Measurements from ENCODE around the gene HDAC8.
A peak's percentile ranks its signal among the peaks of the same experiment; 100 is the strongest.

The HDAC8 gene

DNA sequence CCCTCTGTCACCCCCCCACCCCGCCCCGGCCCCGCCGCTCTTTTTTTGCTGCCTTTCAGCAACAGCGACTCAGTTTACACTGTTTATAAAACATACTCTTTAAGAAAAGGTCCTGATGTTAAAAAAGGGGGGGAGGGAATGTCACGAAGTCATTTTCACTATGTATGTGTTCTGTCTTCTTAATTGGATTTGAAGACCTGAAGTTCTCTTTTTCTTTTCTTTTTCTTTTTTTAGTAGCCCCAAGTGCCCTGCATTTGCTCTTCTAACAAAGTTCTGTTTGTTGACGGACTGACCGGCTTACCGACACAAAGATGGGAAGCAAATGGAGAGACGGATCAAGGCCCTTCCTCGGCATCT, 264.5 kb downstream of the HDAC8 start:
- no peaks in the 10 kb centered on the region for H3K36me3 ChIP-seq (ENCODE audit: insufficient read depth)
- no peak overlapping the region for H3K9ac ChIP-seq
- no peaks in the 10 kb centered on the region for H3K4me1 ChIP-seq (ENCODE audit: low read depth, poor library complexity, severe bottlenecking)
- no peak overlapping the region for H3K27ac ChIP-seq
- peaks cover 9% of the 10 kb centered on the region for H3K27me3 ChIP-seq (ENCODE audit: insufficient read depth, low read depth)
- H4K20me1 ChIP-seq (ENCODE audit: insufficient read depth): no peaks in the 10 kb centered on the region
- TF ChIP-seq, protein P1, sequence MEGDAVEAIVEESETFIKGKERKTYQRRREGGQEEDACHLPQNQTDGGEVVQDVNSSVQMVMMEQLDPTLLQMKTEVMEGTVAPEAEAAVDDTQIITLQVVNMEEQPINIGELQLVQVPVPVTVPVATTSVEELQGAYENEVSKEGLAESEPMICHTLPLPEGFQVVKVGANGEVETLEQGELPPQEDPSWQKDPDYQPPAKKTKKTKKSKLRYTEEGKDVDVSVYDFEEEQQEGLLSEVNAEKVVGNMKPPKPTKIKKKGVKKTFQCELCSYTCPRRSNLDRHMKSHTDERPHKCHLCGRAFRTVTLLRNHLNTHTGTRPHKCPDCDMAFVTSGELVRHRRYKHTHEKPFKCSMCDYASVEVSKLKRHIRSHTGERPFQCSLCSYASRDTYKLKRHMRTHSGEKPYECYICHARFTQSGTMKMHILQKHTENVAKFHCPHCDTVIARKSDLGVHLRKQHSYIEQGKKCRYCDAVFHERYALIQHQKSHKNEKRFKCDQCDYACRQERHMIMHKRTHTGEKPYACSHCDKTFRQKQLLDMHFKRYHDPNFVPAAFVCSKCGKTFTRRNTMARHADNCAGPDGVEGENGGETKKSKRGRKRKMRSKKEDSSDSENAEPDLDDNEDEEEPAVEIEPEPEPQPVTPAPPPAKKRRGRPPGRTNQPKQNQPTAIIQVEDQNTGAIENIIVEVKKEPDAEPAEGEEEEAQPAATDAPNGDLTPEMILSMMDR (conservative IDR thresholded peaks at IDR 0.05; ENCODE audit: low read depth, low read length): no peak
- H3K4me3 ChIP-seq (IDR thresholded peaks at IDR 0.05; ENCODE audit: insufficient read depth, low read depth, low read length): no peak overlapping the region
- no peak overlapping the region for H2AFZ ChIP-seq (ENCODE audit: low read depth)
- no peaks in the 10 kb centered on the region for H3K79me2 ChIP-seq (ENCODE audit: insufficient read depth, low read depth)
- no peak overlapping the region; the same call in 1 of the 2 replicates for H3K4me2 ChIP-seq

GRCh38 chrX:72307646-72308051, 265.0 kb downstream of the HDAC8 start:
- H4K20me1 ChIP-seq (ENCODE audit: insufficient read depth): no peaks in the 10 kb centered on the region
- H3K4me2 ChIP-seq: no peak overlapping the region; the same call in 1 of the 2 replicates
- no peak overlapping the region for H3K27ac ChIP-seq
- H3K9ac ChIP-seq: no peak overlapping the region
- no peaks in the 10 kb centered on the region for H3K36me3 ChIP-seq (ENCODE audit: insufficient read depth)
- H3K4me1 ChIP-seq (ENCODE audit: low read depth, poor library complexity, severe bottlenecking): no peaks in the 10 kb centered on the region
- H3K27me3 ChIP-seq (ENCODE audit: insufficient read depth, low read depth): peaks cover 9% of the 10 kb centered on the region
- TF ChIP-seq, protein P1 (conservative IDR thresholded peaks at IDR 0.05; ENCODE audit: low read depth, low read length): no peak
- H2AFZ ChIP-seq (ENCODE audit: low read depth): peak overlapping the region; percentile 79
- no peaks in the 10 kb centered on the region for H3K79me2 ChIP-seq (ENCODE audit: insufficient read depth, low read depth)
- no peak overlapping the region for H3K4me3 ChIP-seq (IDR thresholded peaks at IDR 0.05; ENCODE audit: insufficient read depth, low read depth, low read length)

GRCh38 chrX:72306851-72307645, 265.6 kb downstream of the HDAC8 start:
- Histone ChIP-seq H4K20me1 (ENCODE audit: insufficient read depth) (no peaks in the 10 kb centered on the region), H3K79me2 (ENCODE audit: insufficient read depth, low read depth) (no peaks in the 10 kb centered on the region), H3K27ac (no peak overlapping the region), H3K4me2 (peak overlapping the region; percentile 57), H3K4me3 (IDR thresholded peaks at IDR 0.05; ENCODE audit: insufficient read depth, low read depth, low read length) (no peak overlapping the region), H3K27me3 (ENCODE audit: insufficient read depth, low read depth) (peaks cover 9% of the 10 kb centered on the region), H3K9ac (no peak overlapping the region), H2AFZ (ENCODE audit: low read depth) (peak overlapping the region; percentile 79), H3K4me1 (ENCODE audit: low read depth, poor library complexity, severe bottlenecking) (no peaks in the 10 kb centered on the region), H3K36me3 (ENCODE audit: insufficient read depth) (no peaks in the 10 kb centered on the region)
- TF ChIP-seq, protein P1 (conservative IDR thresholded peaks at IDR 0.05; ENCODE audit: low read depth, low read length): no peak

DNA sequence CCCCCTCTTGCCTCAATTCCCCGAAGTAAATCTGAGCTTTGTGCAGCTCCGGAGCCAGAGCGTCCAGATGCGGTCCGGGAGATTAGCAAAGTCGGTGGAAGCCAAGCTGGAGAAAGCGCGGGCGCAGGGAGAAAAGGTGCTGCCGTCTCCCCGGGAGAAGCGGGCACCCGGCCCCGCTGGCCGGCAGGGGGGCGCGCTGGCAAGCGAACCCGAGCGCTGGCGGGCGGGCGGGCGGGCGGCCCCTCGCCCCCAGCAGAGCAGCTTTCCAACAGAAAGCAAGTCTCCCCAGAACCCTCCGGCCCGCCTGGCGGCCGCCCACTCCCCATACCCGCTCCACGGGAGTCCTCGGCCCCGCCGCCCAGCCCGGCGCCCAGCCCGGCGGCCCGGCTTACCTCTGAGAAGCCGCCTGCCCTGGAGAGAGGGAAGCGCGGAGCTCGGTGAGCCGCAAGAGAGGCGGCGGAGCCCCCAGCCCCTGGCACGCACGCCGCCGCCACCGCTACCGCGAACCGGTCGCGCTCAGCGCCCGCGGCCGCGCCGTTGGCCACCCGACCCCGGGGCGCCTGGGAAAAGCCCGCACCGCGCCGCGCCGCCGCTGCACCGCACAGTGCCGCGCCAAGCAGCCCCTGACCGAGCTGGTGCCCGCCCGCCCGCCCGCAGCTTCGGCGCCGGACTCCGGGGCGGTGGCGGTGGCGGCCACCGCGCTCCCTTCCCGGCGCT, 266.4 kb downstream of the HDAC8 start:
- peak overlapping the region; percentile 25; the same call in 1 of the 2 replicates for H3K4me2 ChIP-seq
- H3K4me3 ChIP-seq (IDR thresholded peaks at IDR 0.05; ENCODE audit: insufficient read depth, low read depth, low read length): no peak overlapping the region
- H3K36me3 ChIP-seq (ENCODE audit: insufficient read depth): no peaks in the 10 kb centered on the region
- peak overlapping the region; percentile 79; the same call in 1 of the 2 replicates for H2AFZ ChIP-seq (ENCODE audit: low read depth)
- H3K9ac ChIP-seq: no peak overlapping the region
- TF ChIP-seq, protein P1 (conservative IDR thresholded peaks at IDR 0.05; ENCODE audit: low read depth, low read length): no peak
- H3K79me2 ChIP-seq (ENCODE audit: insufficient read depth, low read depth): no peaks in the 10 kb centered on the region
- no peaks in the 10 kb centered on the region for H4K20me1 ChIP-seq (ENCODE audit: insufficient read depth)
- peaks cover 9% of the 10 kb centered on the region for H3K27me3 ChIP-seq (ENCODE audit: insufficient read depth, low read depth)
- H3K27ac ChIP-seq: no peak overlapping the region
- no peaks in the 10 kb centered on the region for H3K4me1 ChIP-seq (ENCODE audit: low read depth, poor library complexity, severe bottlenecking)

Measured in KMS-11 (cell line).